ENCODE results near the gene HSD17B14.

DNA sequence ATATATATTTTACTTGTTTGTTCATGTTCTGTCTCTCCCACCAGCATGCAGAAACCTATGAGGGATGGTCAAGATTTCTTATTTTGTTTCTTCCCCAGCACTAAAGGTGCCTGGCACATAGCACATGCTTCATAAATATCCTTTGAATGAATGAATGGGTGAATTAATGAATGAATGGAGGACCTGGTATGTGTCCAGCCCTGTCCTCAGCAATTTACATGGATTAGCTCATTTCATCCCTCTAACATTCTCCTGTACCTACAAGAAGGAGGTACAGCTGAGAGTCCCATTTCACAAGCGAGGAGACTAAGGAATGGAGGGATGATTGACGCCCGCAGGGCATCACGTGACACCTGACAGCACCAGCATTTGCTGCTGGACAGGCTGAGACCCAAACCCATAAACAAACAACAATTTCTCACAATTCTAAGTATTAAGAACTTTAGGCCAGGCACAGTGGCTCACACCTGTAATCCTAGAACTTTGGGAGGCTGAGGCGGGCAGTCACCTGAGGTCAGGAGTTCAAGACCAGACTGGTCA is 18.6 kb downstream of the HSD17B14 start:
- no peak for TF ChIP-seq POLR2A (IDR thresholded peaks at IDR 0.05)
- TF ChIP-seq, protein P1, sequence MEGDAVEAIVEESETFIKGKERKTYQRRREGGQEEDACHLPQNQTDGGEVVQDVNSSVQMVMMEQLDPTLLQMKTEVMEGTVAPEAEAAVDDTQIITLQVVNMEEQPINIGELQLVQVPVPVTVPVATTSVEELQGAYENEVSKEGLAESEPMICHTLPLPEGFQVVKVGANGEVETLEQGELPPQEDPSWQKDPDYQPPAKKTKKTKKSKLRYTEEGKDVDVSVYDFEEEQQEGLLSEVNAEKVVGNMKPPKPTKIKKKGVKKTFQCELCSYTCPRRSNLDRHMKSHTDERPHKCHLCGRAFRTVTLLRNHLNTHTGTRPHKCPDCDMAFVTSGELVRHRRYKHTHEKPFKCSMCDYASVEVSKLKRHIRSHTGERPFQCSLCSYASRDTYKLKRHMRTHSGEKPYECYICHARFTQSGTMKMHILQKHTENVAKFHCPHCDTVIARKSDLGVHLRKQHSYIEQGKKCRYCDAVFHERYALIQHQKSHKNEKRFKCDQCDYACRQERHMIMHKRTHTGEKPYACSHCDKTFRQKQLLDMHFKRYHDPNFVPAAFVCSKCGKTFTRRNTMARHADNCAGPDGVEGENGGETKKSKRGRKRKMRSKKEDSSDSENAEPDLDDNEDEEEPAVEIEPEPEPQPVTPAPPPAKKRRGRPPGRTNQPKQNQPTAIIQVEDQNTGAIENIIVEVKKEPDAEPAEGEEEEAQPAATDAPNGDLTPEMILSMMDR (IDR thresholded peaks at IDR 0.05) = no peak
